GM18907 (cell line): ENCODE measurements around the gene TRPV3.
"Not testable (repeated sequence)": the region's sequence is repeated elsewhere in the genome, so short reads cannot be mapped to it uniquely, and the experiment has no call there.

Experiments used
- ATAC-seq: cut with Tn5 transposase; IDR thresholded peaks from one replicate; pipeline ENCODE4 v1.9.1; 2021; ENCODE audit warnings: mild to moderate bottlenecking, moderate library complexity; ENCODE audit not compliant: unreplicated experiment

Gene TRPV3

DNA sequence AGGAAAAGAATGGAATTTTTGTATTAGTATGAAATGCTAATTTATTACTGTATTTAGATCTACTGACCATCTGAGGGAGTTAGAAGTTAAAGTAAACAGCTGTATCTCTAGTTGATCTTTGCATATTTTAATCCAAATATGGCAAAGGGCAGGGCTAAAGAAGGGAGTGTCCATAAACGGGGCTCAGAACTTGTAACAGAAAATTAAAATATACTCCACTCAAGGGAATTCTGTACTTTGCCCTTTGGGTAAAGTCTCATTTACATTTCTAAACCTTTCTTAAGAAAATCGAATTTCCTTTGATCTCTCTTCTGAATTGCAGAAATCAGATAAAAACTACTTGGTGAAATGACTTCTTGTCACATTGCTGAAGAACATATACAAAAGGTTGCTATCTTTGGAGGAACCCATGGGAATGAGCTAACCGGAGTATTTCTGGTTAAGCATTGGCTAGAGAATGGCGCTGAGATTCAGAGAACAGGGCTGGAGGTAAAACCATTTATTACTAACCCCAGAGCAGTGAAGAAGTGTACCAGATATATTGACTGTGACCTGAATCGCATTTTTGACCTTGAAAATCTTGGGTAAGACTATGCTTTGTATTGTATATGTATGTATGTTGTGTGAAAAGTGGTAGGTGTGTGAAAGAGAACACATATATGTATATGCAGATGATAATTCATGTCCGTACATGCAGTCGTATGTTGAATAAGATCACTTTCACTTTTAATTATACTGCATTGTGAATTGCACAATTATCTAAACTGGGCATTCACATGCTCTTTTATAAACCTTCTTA, 81.6 kb downstream of the TRPV3 start, which contains the start of gene ASPA:
Gene ASPA, plus strand, starts transcription at position 186 of the 799 bp plus-strand sequence. Its CDS starts 163 bp downstream, at position 349.
- no peak for ATAC-seq

DNA sequence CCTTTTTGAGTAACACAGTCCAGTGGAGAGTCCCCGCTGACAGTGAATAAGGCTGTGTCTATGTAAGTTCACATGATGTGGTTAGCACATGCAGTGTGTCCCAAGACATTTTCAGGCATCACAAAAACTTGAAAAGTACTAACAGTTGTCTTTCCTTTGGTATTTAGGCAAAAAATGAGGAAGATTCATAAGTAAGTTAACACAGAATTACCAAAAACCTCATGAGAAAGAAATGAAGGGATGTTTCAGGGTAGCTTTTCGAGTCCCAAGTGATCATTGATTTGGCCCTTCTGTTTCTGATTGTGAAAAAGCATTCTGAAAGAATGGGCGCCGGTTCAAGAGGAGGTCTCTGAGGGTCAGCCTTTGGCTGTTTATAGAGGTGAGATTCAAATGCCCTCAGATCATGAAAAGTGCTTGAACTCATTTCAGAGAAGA, 82.3 kb downstream of the TRPV3 start:
- no peak for ATAC-seq

DNA sequence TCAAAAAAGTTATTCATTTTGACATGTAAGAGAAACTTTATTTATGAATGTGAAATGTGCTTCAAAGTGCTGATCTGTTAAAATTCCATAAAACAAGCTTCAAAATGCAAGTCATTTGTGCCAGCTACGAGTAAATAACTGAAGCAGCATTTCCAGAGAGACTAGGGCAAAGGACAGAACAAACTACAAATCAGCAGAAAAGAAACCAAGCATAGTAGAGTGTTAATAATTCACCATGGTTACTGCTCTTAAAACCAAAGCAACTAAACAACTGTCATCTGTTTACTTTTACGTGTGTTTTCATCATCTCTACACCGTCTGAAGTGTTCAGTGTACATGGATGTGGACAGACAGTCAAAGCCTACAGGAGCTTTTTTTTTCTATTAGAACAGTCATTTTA, 83.4 kb downstream of the TRPV3 start:
- ATAC-seq = no peak

DNA sequence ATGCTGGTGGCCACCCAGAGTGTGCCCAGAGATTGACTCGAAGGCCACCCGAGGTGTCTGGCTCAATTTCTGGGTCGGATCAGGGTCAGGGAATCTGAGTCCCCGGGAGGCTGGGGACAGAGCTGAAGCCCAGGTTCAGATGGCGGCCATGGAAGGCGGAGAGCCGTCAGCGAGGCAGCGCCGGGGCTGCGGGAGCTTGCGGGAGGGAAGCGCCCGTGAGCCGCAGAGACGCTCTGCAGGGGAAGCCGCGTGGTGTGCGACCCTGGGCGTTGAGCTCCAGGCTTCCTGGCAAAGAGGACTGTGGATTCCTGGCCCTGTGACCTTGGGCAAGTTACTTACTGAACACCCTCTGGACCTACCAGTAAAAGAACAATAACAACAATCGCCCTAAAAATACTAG, 85.5 kb downstream of the TRPV3 start:
- no peak for ATAC-seq

DNA sequence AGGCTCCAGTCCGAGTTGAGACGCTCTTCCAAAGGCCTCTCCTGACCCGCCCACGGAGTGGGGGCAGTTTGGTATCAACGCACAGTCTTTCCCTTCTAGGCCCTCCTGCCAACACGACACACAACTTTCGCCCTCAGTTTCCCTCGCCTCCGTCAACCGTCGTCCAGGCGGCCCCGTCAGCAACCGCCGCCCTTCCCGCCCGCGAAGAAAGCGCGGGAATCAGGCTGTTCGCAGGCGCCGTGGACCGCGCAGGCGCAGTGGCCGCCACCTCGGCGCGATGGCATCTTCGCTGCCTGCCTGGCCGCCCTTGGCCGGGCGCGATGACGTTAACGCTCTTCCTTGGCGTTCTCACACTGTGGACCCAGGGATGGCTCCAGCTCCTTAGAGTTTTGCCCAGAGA, 86.0 kb downstream of the TRPV3 start, which contains the start of gene SPATA22:
Gene SPATA22, minus strand, starts transcription at position 221 of the 400 bp plus-strand sequence. CDS start 2,494 bp downstream, outside the sequence.
- ATAC-seq = no peak

DNA sequence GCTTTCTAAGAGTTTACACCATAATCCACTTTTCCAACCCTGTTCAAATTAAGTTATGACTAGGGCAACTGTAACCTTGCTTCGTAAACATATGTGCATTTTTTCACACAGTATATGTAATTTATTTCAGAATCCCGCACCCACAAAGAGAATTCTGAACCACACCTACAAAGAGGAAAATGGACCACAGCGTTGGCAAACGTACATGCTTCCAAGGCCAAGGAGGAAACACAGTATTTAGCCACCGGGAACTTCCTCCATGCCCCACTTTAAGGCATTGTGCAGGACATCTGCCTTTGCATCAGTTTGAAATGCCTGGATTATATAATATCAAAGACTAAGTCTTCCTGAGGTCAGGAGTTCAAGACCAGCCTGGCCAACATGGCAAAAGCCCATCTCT, 88.1 kb downstream of the TRPV3 start:
- ATAC-seq = no peak

DNA sequence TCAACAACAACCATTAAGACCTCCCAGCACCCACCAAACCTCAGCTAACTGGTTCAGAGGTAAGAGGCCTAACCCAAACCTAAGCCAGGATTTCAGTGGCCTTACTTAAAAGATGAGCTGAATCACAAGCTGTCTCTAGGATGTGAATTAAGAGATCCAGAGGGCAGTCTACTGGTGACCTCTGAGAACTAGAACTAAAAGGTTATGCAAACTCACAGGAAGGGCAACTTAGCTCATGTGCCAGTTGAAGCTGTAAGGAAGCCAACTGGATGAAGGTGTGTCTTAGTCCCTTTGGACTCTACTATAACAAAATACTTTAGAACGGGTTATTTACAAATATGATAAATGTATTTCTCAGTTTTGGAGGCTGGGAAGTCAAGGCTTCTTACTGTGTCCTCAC, 91.3 kb downstream of the TRPV3 start:
- not testable (repeated sequence) for ATAC-seq
